ENCODE results near the gene PEX11G.

Gene PEX11G

GRCh38 chr19:7488736-7489353, at the start of gene PEX11G:
Gene PEX11G, minus strand, starts transcription at chr19:7489035. Its CDS starts 25 bp downstream, at chr19:7489010.
- FAIRE-seq, result no peak
- DNase-seq (ENCODE audit: insufficient read length, low spot score), result peak; percentile 92
- TF ChIP-seq POLR2A (IDR thresholded peaks at IDR 0.05; ENCODE audit: low read depth, low read length), result peak; percentile 60

GRCh38 chr19:7535998-7536695, 47.3 kb upstream of the PEX11G start:
- no peak for TF ChIP-seq POLR2A (IDR thresholded peaks at IDR 0.05; ENCODE audit: low read depth, low read length)
- no peak for FAIRE-seq
- no peak for DNase-seq (ENCODE audit: insufficient read length, low spot score)

- FAIRE-seq (no peak), DNase-seq (ENCODE audit: insufficient read length, low spot score) (peak; percentile 94)
- peak; percentile 57 for TF ChIP-seq POLR2A (IDR thresholded peaks at IDR 0.05; ENCODE audit: low read depth, low read length)
These were observed 46.5 kb upstream of the PEX11G start, which contains the start of gene PNPLA6 for GRCh38 chr19:7535047-7535997. Gene PNPLA6, plus strand, starts transcription at chr19:7535717. Its CDS starts 72 bp downstream, at chr19:7535789.

DNA sequence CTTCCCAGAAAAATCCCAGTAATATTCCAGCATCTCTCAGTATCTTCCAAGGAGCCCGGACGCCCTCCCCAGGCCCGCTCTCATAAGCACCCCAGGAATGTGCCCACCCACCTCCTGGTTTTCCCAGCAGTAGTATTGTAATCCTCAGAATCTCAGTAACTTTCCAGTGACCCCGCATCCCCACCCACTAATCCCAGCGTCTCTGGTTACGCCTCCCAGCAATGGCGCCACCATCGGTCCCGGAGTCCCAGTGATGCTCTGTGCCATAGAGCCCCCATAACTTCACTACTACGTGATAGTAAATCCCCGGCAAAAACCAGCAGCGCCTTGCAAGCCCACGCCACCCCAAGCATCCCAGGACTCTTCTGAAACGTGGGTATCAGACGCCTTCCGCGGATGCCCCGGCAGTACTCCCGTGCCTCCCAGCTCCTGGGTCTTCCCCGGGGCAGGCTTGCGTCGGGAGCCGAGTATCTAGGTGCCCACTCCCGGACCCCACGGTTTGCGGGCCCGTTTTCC, 45.8 kb upstream of the PEX11G start:
- no peak for DNase-seq (ENCODE audit: insufficient read length, low spot score)
- TF ChIP-seq POLR2A (IDR thresholded peaks at IDR 0.05; ENCODE audit: low read depth, low read length), result peak; percentile 28; the same call in 1 of the 2 replicates
- FAIRE-seq, result no peak

DNA sequence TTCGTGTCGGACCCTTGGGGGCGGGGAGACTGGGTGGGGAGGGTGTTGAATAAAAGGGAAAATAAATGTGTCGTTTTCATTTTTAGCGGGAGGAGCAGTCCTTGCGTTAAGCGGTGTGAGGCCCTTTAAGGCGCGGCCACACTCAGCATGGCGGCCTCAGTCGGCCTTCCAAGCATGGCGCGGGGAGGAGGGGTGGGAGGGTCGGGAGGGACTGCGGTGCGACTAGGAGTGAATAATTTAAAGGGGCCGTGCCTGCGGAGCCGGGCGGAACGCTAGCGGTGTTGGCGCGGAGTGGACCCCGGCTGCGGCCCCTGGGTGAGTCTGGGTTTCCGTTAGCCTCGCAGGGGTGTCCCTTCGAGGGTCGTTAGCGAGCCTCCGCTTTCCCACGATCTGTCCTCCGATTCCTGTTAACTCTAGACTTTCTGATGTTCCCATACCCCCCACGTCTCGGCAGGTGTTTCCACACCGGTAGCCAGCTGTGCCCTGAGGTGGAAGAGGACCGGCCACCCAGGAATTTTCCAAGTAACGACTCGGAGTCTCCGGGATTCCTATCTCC, 45.2 kb upstream of the PEX11G start:
- TF ChIP-seq POLR2A (IDR thresholded peaks at IDR 0.05; ENCODE audit: low read depth, low read length), result no peak
- DNase-seq (ENCODE audit: insufficient read length, low spot score), result peak; percentile 83

DNA sequence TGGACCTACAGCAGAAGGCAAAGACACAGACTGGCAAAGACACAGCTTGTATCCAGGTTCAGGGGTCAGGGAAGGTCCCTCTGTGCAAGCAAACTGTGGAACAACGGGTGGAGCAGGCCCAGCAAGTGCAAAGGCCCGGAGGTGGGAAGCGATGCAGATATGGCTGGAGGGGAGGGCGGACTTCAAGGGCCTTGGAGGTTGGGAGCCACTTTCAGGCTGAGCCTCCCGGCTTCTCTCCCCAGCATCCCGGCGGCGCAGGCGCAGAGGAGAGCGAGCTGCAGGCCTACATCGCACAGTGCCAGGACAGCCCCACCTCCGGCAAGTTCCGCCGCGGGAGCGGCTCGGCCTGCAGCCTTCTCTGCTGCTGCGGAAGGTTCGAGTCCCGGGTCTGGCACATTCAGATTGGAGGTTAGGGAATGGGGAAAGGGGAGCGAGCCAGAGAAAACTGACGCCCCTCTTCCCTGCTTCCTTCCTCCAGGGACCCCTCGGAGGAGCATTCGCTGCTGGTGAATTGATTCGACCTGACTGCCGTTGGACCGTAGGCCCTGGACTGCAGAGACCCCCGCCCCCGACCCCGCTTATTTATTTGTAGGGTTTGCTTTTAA, 44.5 kb upstream of the PEX11G start:
- FAIRE-seq (no peak), DNase-seq (ENCODE audit: insufficient read length, low spot score) (no peak)

More for the DNA sequence above, 45.2 kb upstream of the PEX11G start:
- FAIRE-seq, result no peak

GRCh38 chr19:7529610-7530490, 41.0 kb upstream of the PEX11G start:
- DNase-seq (ENCODE audit: insufficient read length, low spot score) (no peak), FAIRE-seq (no peak)
- no peak for TF ChIP-seq POLR2A (IDR thresholded peaks at IDR 0.05; ENCODE audit: low read depth, low read length)

More for the DNA sequence above, 44.5 kb upstream of the PEX11G start:
- no peak for TF ChIP-seq POLR2A (IDR thresholded peaks at IDR 0.05; ENCODE audit: low read depth, low read length)

DNA sequence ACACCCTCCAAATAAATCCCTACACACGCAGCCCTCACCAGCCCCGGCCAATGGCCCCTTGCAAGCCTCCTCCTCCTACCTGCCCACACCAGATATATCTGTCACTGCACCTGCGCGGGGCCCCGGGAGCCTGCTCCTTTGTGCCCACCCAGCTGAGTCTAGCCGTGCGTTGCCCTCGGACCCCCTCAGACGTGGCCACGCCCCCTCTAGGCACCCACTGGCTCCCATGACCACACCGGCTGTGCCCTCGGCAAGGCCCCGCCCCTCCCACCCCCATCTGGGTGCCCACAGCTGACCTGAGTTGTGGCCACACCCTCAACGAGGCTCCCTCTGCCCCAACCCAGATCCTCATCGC, 40.4 kb upstream of the PEX11G start:
- FAIRE-seq (no peak), DNase-seq (ENCODE audit: insufficient read length, low spot score) (no peak)
- TF ChIP-seq POLR2A (IDR thresholded peaks at IDR 0.05; ENCODE audit: low read depth, low read length), result no peak

GRCh38 chr19:7528522-7529245, 39.8 kb upstream of the PEX11G start:
- FAIRE-seq, result no peak
- no peak for DNase-seq (ENCODE audit: insufficient read length, low spot score)
- no peak for TF ChIP-seq POLR2A (IDR thresholded peaks at IDR 0.05; ENCODE audit: low read depth, low read length)

- TF ChIP-seq POLR2A (IDR thresholded peaks at IDR 0.05; ENCODE audit: low read depth, low read length), result no peak
- FAIRE-seq (no peak), DNase-seq (ENCODE audit: insufficient read length, low spot score) (no peak)
These were observed 39.3 kb upstream of the PEX11G start for GRCh38 chr19:7528192-7528519.

GRCh38 chr19:7527516-7528191, 38.8 kb upstream of the PEX11G start:
- TF ChIP-seq POLR2A (IDR thresholded peaks at IDR 0.05; ENCODE audit: low read depth, low read length), result no peak
- FAIRE-seq (no peak), DNase-seq (ENCODE audit: insufficient read length, low spot score) (no peak)
